Putamen (tissue), 1 donor: ENCODE results near the gene EML3.
"Not testable (repeated sequence)": the region's sequence is repeated elsewhere in the genome, so short reads cannot be mapped to it uniquely, and the experiment has no call there.

ENCODE experiments used
- DNase-seq: peaks from one replicate; pipeline ENCODE4 v3.0.0-alpha.2; 2016; ENCODE audit warnings: low spot score

The EML3 gene

GRCh38 chr11:62612366-62613290 lies at the start of gene EML3, which contains the start of gene ROM1:
Gene EML3, minus strand, starts transcription at chr11:62612775. Its CDS starts 318 bp downstream, at chr11:62612457.
Gene ROM1, plus strand, starts transcription at chr11:62613257. Its CDS starts 25 bp downstream, at chr11:62613282.
- peak; percentile 87 for DNase-seq

GRCh38 chr11:62656796-62657429 lies 44.3 kb upstream of the EML3 start:
- no peak for DNase-seq

- DNase-seq = no peak
Observed at GRCh38 chr11:62654297-62654696, 41.7 kb upstream of the EML3 start.

- DNase-seq = no peak
Observed at GRCh38 chr11:62652161-62653006, 39.8 kb upstream of the EML3 start.

- not testable (repeated sequence) for DNase-seq
Observed at GRCh38 chr11:62650283-62650682, 37.7 kb upstream of the EML3 start.

- no peak for DNase-seq
Observed at GRCh38 chr11:62649486-62649885, 36.9 kb upstream of the EML3 start.

- no peak for DNase-seq
Observed at GRCh38 chr11:62648967-62649364, 36.4 kb upstream of the EML3 start.

GRCh38 chr11:62648185-62648966 lies 35.8 kb upstream of the EML3 start:
- no peak for DNase-seq

- DNase-seq = no peak
Observed at GRCh38 chr11:62647609-62648005, 35.0 kb upstream of the EML3 start.

- DNase-seq = no peak
Observed at GRCh38 chr11:62646825-62647608, 34.4 kb upstream of the EML3 start.

- peak; percentile 98 for DNase-seq
Observed at GRCh38 chr11:62645946-62646824, 33.6 kb upstream of the EML3 start, which contains the start of gene GANAB. Gene GANAB, minus strand, starts transcription at chr11:62646613. Its CDS starts 14 bp downstream, at chr11:62646599.

GRCh38 chr11:62645671-62645945 lies 33.0 kb upstream of the EML3 start:
- DNase-seq = no peak

- DNase-seq = no peak
Observed at GRCh38 chr11:62644220-62644619, 31.6 kb upstream of the EML3 start.

- DNase-seq = no peak
Observed at GRCh38 chr11:62632492-62632891, 19.9 kb upstream of the EML3 start.

- DNase-seq = no peak
Observed at GRCh38 chr11:62627713-62628112, 15.1 kb upstream of the EML3 start.

- DNase-seq = no peak
Observed at GRCh38 chr11:62622476-62623089, 10.0 kb upstream of the EML3 start.

GRCh38 chr11:62621567-62622470 lies 9.2 kb upstream of the EML3 start, which contains the start of gene B3GAT3:
Gene B3GAT3, minus strand, starts transcription at chr11:62621986. Its CDS starts 39 bp downstream, at chr11:62621947.
- peak; percentile 98 for DNase-seq

GRCh38 chr11:62621027-62621566 lies 8.5 kb upstream of the EML3 start:
- no peak for DNase-seq
